ENCODE results near the gene SLC25A39. TPM values are rescaled to one million over a fixed set of nuclear protein-coding genes. Genes with fewer than 3 reads are reported as not detected.
"Not testable (repeated sequence)": the region's sequence is repeated elsewhere in the genome, so short reads cannot be mapped to it uniquely, and the experiment has no call there.

The SLC25A39 gene
- total RNA-seq, 1 donor from 2014 or later = 93.1 TPM

- Histone ChIP-seq H3K36me3 (peaks cover 0 to 5% of the 10 kb centered on the region in 2 donors), H3K4me1 (peaks cover 46% of the 10 kb centered on the region), H3K27ac (peak overlapping the region; percentile 95), H3K27me3 (no peaks in the 10 kb centered on the region), H3K9me3 (no peaks in the 10 kb centered on the region), H3K4me3 (peak overlapping the region; percentile 79 to 80)
- TF ChIP-seq CTCF (IDR thresholded peaks at IDR 0.05) (peak in 1 of 3 experiments; percentile 13), POLR2A (IDR thresholded peaks at IDR 0.05) (no peak), POLR2AphosphoS5 (IDR thresholded peaks at IDR 0.05; ENCODE audit: insufficient read depth in 1 of 2, low read depth in 1 of 2) (peak in 1 of 2 donors; percentile 30)
- DNase-seq (ENCODE audit: extremely low spot score in 2 of 2) = no peak
- intact Hi-C loops (cut with DNase I) = no loop called here
Measured at GRCh38 chr17:44345454-44346026, 20.9 kb upstream of the SLC25A39 start.

GRCh38 chr17:44344939-44345453 lies 20.4 kb upstream of the SLC25A39 start, which contains the start of gene GRN:
TSS of gene GRN (plus strand) at chr17:44345302. CDS start at chr17:44349165, 3,863 bp downstream.
- peaks cover 46% of the 10 kb centered on the region for H3K4me1 ChIP-seq
- peaks cover 0 to under 1% of the 10 kb centered on the region in 2 donors for H3K36me3 ChIP-seq
- peak in 1 of 2 donors; percentile 99 for DNase-seq (ENCODE audit: extremely low spot score in 2 of 2)

GRCh38 chr17:44343510-44344209 lies 19.0 kb upstream of the SLC25A39 start:
- Histone ChIP-seq H3K27me3 (no peaks in the 10 kb centered on the region), H3K27ac (peak overlapping the region; percentile 95), H3K36me3 (no peaks in the 10 kb centered on the region), H3K4me3 (no peak overlapping the region), H3K4me1 (peaks cover 36% of the 10 kb centered on the region), H3K9me3 (no peaks in the 10 kb centered on the region)
- intact Hi-C loops (cut with DNase I) = no loop called here
- no peak for DNase-seq (ENCODE audit: extremely low spot score in 2 of 2)
- TF ChIP-seq CTCF (IDR thresholded peaks at IDR 0.05) (no peak), POLR2AphosphoS5 (IDR thresholded peaks at IDR 0.05; ENCODE audit: insufficient read depth in 1 of 2, low read depth in 1 of 2) (no peak), POLR2A (IDR thresholded peaks at IDR 0.05) (no peak)

More at GRCh38 chr17:44344939-44345453, 20.4 kb upstream of the SLC25A39 start, which contains the start of gene GRN:
- peak within 1 kb of the TSS; percentile 95 for H3K27ac ChIP-seq
- H3K27me3 ChIP-seq = no peaks in the 10 kb centered on the region
- intact Hi-C loops (cut with DNase I) = no loop called here
- peak within 1 kb of the TSS; percentile 79 to 80 for H3K4me3 ChIP-seq
- TF ChIP-seq POLR2AphosphoS5 (IDR thresholded peaks at IDR 0.05; ENCODE audit: insufficient read depth in 1 of 2, low read depth in 1 of 2) (peak; percentile 94 to 97), POLR2A (IDR thresholded peaks at IDR 0.05) (peak in 1 of 2 donors; percentile 82), CTCF (IDR thresholded peaks at IDR 0.05) (peak in 1 of 3 experiments; percentile 30)
- H3K9me3 ChIP-seq = no peaks in the 10 kb centered on the region

- DNase-seq (ENCODE audit: extremely low spot score in 2 of 2); H3K9me3 ChIP-seq; intact Hi-C loops (cut with DNase I); H3K27ac ChIP-seq; H3K27me3 ChIP-seq; H3K36me3 ChIP-seq; H3K4me3 ChIP-seq: not testable (repeated sequence)
- H3K4me1 ChIP-seq = peaks cover 15% of the 10 kb centered on the region
Measured at GRCh38 chr17:44340553-44340952, 15.9 kb upstream of the SLC25A39 start.

GRCh38 chr17:44338702-44339101 lies 14.1 kb upstream of the SLC25A39 start:
- Histone ChIP-seq H3K27me3 (no peaks in the 10 kb centered on the region), H3K27ac (no peak overlapping the region), H3K9me3 (no peaks in the 10 kb centered on the region), H3K36me3 (no peaks in the 10 kb centered on the region), H3K4me1 (peaks cover 4% of the 10 kb centered on the region), H3K4me3 (no peak overlapping the region)
- intact Hi-C loops (cut with DNase I) = no loop called here
- no peak for DNase-seq (ENCODE audit: extremely low spot score in 2 of 2)
- TF ChIP-seq POLR2A (IDR thresholded peaks at IDR 0.05) = no peak
- TF ChIP-seq CTCF (IDR thresholded peaks at IDR 0.05) = no peak
- no peak for TF ChIP-seq POLR2AphosphoS5 (IDR thresholded peaks at IDR 0.05; ENCODE audit: insufficient read depth in 1 of 2, low read depth in 1 of 2)

Measured in vagina (tissue), 2 donors.